ENCODE results near the gene ARMCX4.
A peak's percentile ranks its signal among the peaks of the same experiment; 100 is the strongest.
"Not testable (repeated sequence)": the region's sequence is repeated elsewhere in the genome, so short reads cannot be mapped to it uniquely, and the experiment has no call there.

ARMCX4 gene
- 11.4 to 21.8 (median 14.2) reads per million in 4 donors for total RNA-seq

DNA sequence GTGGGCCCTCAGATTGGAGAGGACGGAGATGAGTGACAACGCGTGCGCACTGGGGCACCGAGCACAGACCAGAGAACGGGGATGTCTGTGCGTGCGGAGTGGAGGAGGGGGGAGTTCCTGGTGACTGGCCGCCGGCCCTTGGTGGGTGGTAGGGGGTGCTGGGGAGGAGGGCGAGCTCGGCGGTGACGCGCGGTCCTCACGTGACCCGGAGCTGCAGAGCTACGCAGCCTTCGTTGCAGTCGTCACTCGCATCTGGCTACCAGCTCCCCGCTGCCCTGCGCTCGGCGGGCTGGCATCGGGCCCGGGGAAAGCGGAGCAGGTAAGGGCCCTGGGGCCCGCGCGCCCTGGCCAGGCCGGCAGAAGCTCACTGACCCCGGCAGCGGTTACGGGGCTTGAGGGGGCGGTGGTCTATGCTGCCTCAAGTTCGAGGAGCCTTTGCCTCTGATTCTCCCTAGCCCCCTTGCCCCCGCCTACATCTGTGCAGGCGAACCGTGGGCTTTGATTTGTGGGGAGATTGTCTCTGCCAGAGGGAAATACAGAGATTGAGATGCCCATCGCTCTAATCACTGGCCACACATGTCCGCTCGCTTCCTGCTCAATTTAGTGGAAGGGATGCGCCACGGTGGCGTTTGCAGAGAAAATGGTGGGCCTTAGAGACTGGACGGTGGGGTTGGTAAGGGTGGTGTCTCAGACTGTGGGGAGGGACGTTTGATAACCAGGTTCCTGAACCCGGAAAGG is at the start of gene ARMCX4:
ARMCX4 (plus strand) TSS at position 245 of the 738 bp plus-strand sequence. CDS start 3,134 bp downstream, outside the sequence.
- peak in 4 of 5 donors; percentile 16 to 33 (median 21) for DNase-seq

GRCh38 chrX:101442085-101442484 is 43.2 kb upstream of the ARMCX4 start:
- no peak for DNase-seq

- DNase-seq = no peak
Measured at GRCh38 chrX:101449279-101449678, 36.0 kb upstream of the ARMCX4 start.

- no peak for DNase-seq
Measured at GRCh38 chrX:101450085-101450484, 35.2 kb upstream of the ARMCX4 start.

DNA sequence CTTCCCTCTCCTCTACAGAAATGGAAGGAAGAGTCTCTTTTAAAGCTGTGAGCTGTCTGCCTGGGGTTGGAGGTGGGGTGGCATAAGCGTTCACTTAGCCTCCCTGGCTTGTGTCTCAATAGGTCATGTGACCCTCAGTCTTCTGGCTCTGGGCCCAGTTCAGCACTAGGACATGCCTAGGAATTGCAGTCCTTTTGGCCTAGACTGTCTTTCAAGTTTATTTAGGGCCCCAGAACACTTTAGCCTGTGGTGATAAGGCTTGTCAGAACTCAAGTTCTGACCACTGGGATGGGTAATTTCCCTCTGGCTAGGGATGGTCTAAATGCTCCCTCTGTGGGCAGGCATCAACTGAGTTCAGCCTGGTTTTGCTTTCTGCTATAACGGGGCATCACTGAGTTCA is 34.3 kb upstream of the ARMCX4 start:
- no peak for DNase-seq

DNA sequence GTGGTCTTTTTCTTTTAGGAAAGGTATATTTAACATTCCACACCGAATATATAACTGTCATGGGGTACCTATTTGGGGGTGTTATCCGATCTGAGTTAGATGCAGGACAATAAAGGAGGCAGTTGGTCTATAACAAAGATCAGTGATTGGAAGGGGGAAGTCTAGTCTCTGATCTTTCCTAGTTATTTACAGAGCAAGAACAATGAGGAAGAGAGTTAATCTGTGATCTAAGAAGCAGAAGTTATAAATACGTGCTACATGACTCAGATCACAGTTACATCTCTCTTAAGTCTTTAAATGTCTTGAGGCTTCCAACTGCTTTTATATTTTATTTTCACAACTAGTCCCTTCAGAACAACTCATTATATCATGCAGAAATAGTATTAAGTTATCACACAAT is 33.2 kb upstream of the ARMCX4 start:
- no peak for DNase-seq

DNA sequence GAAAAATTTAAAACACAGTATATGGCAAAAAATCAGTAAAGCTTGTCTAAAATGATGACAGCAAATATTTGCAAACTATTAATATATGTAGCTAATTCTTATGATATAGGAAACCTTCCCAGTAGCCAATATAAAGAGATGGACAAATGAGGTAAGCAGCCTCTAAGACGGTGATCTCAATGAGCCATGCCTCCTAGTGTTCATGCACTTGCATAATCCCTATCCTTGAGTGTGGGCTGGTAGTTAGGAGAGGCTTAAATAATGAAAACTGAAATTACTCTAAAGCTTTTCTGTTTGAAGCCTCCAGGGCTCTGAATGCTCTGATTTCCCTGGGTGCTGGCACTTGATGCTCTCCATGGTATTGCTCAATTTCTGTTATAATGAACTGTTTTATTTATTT is 24.6 kb upstream of the ARMCX4 start:
- no peak for DNase-seq

DNA sequence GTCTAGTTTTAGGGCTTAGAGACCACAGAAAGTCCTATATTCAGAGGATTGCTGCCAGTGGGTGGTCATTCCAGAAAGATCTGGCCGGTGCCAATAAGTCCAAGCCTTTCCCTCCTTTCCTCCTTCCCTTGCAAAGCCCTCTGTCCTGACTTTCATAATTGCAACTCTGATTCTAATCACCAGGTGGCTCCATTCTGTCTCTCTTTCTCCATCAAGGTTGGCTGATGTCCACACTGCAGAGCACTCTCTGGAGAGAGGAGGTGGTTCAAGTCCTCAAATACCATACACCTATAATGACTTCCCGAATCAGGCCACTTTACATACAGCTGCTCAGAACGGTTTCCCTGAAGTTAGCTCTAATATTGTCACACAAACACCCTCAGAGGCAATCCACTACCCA is 22.4 kb upstream of the ARMCX4 start:
- DNase-seq = no peak

DNA sequence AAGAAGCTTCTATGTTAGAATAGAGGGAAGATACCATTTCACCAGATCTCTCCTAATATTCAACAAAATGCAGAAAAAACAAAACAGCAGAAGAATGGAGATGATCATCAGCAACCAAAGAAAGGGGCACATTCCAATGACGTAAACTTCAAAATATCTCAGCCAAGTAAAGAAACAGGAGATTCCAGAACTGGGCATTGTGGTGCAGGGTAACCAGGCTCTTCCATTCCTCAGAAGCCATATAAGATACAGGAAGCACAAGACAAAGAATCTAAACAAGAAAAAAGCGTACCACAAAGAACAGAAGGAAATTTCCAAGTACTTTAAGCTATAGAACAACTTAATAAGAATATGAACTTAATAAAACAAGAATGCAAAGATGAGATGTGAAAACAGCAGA is 6.9 kb upstream of the ARMCX4 start:
- DNase-seq = no peak

GRCh38 chrX:101482296-101482695 is 3.0 kb upstream of the ARMCX4 start:
- DNase-seq = no peak

GRCh38 chrX:101483705-101484104 is 1.6 kb upstream of the ARMCX4 start:
- DNase-seq = no peak

- no peak for DNase-seq
Measured at GRCh38 chrX:101484135-101484534, 1.1 kb upstream of the ARMCX4 start.

DNA sequence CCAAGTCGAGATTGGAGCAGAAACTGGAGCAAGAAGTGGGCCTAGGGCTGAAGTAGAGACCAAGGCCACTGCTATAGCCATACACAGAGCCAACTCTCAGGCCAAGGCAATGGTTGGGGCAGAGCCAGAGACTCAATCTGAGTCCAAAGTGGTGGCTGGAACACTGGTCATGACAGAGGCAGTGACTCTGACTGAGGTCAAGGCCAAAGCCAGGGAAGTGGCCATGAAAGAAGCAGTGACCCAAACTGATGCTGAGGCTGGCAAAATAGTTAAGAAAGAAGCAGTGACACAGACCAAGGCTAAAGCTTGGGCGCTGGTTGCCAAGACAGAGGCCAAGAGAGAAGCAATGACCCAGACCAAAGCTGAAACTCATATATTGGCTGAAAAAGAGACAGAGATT is 3.5 kb downstream of the ARMCX4 start:
- no peak for DNase-seq

DNA sequence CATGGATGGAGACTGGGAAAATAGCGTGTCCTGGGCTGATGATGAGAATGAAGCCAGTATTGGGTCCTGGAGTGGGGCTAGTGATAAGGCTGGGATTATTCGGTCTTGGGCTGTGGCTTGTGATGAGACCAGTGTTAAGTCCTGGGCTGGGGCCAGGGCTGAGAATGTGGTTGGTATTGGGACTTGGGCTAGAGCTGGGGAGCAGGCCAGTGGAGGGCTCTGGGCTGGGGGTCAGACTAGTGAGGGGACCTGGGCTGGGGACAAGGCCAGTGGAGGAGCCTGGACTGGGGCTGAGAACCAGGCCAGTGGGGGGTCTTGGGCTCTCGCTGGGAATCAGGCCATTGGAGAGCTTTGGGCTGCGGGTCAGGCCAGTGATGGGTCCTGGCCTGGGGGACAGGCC is 6.7 kb downstream of the ARMCX4 start:
- no peak for DNase-seq

DNA sequence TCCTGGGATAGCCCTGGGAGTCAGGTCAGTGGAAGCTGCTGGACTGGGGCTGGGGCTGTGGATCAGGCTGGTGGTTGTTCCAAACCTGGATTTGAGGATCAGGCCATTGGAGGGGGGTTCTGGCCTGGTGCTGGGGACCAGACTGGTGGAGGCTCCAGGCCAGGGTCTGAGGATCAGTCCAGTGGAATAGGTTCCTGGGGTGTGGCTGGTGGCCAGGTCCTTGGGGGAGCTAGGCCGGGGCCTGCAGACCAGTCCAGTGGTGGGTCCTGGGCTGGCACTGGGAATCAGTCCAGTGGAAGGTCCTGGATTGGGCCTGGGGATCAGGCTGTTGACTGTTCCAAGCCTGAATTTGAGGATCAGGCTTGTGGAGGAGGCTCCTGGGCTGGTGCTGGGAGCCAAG is 8.0 kb downstream of the ARMCX4 start:
- DNase-seq = no peak

DNA sequence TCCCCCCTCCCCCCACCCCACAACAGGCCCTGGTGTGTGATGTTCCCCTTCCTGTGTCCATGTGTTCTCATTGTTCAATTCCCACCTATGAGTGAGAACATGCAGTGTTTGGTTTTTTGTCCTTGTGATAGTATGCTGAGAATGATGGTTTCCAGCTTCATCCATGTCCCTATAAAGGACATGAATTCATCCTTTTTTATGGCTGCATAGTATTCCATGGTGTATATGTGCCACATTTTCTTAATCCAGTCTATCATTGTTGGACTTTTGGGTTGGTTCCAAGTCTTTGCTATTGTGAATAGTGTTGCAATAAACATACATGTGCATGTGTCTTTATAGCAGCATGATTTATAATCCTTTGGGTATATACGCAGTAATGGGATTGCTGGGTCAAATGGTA is 17.7 kb downstream of the ARMCX4 start:
- DNase-seq = not testable (repeated sequence)

DNA sequence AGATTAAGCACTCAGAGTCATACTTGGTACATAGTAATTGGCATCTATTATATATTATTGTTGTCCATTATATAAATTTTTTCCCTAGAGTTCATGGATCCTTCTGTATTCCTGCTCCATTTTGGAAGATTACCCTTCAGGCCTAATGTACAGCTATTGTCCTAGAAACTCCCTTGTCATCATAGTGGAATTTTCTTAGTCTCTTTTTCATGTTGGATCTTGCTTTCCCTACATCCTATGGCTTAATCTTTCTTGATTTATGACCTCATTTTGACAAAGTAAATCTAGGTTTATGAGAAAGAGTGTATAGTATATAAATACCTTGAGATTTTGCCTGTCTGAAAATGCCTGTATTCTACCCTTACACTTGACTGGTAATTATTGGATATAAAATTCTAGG is 22.1 kb downstream of the ARMCX4 start:
- DNase-seq = no peak

- no peak for DNase-seq
Measured at GRCh38 chrX:101507986-101508385, 22.7 kb downstream of the ARMCX4 start.

- no peak for DNase-seq
Measured at GRCh38 chrX:101530944-101531343, 45.7 kb downstream of the ARMCX4 start.
